Measurements from ENCODE around the gene ME3.

- TF ChIP-seq CTCF (IDR thresholded peaks at IDR 0.05) = no peak
- no peak for TF ChIP-seq POLR2A (IDR thresholded peaks at IDR 0.05)
These were observed 66.1 kb downstream of the ME3 start for GRCh38 chr11:86606270-86606835.

All from lower leg skin (tissue), 3 donors.